ENCODE data around the gene APOC4.

The APOC4 gene

DNA sequence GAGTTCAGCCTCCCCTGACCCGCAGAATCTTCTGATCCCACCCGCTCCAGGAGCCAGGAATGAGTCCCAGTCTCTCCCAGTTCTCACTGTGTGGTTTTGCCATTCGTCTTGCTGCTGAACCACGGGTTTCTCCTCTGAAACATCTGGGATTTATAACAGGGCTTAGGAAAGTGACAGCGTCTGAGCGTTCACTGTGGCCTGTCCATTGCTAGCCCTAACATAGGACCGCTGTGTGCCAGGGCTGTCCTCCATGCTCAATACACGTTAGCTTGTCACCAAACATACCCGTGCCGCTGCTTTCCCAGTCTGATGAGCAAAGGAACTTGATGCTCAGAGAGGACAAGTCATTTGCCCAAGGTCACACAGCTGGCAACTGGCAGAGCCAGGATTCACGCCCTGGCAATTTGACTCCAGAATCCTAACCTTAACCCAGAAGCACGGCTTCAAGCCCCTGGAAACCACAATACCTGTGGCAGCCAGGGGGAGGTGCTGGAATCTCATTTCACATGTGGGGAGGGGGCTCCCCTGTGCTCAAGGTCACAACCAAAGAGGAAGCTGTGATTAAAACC is 37.5 kb upstream of the APOC4 start:
- Histone ChIP-seq H3K4me3 (ENCODE audit: low read length) (no peak overlapping the region), H3K9me2 (replicated peaks; ENCODE audit: control insufficient read depth, low read length) (no peaks in the 10 kb centered on the region), H3F3A (ENCODE audit: control insufficient read depth, insufficient read depth) (peaks cover 2% of the 10 kb centered on the region), H3K4me2 (ENCODE audit: low read length) (no peak overlapping the region), H3K79me2 (ENCODE audit: control insufficient read depth, low read length) (no peaks in the 10 kb centered on the region), H3K27ac (ENCODE audit: low read depth, low read length) (no peak overlapping the region), H3K9me3 (ENCODE audit: control insufficient read depth, insufficient read depth, low read length) (no peaks in the 10 kb centered on the region), H3K4me1 (ENCODE audit: control insufficient read depth, low read length) (peaks cover 13% of the 10 kb centered on the region), H3K36me3 (ENCODE audit: control insufficient read depth, low read length) (peaks cover 39% of the 10 kb centered on the region), H3K27me3 (ENCODE audit: control insufficient read depth, low read length) (peaks cover 14% of the 10 kb centered on the region), H4K20me1 (ENCODE audit: control insufficient read depth, insufficient read depth, low read depth, low read length) (peaks cover 10% of the 10 kb centered on the region; the same call in 1 of the 2 replicates)
- TF ChIP-seq, protein P1, sequence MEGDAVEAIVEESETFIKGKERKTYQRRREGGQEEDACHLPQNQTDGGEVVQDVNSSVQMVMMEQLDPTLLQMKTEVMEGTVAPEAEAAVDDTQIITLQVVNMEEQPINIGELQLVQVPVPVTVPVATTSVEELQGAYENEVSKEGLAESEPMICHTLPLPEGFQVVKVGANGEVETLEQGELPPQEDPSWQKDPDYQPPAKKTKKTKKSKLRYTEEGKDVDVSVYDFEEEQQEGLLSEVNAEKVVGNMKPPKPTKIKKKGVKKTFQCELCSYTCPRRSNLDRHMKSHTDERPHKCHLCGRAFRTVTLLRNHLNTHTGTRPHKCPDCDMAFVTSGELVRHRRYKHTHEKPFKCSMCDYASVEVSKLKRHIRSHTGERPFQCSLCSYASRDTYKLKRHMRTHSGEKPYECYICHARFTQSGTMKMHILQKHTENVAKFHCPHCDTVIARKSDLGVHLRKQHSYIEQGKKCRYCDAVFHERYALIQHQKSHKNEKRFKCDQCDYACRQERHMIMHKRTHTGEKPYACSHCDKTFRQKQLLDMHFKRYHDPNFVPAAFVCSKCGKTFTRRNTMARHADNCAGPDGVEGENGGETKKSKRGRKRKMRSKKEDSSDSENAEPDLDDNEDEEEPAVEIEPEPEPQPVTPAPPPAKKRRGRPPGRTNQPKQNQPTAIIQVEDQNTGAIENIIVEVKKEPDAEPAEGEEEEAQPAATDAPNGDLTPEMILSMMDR (IDR thresholded peaks at IDR 0.05; ENCODE audit: low read depth, low read length, poor library complexity, severe bottlenecking), result peak; percentile 60
- no peak for TF ChIP-seq EZH2phosphoT487 (IDR thresholded peaks at IDR 0.05; ENCODE audit: borderline replicate concordance, low read length)

DNA sequence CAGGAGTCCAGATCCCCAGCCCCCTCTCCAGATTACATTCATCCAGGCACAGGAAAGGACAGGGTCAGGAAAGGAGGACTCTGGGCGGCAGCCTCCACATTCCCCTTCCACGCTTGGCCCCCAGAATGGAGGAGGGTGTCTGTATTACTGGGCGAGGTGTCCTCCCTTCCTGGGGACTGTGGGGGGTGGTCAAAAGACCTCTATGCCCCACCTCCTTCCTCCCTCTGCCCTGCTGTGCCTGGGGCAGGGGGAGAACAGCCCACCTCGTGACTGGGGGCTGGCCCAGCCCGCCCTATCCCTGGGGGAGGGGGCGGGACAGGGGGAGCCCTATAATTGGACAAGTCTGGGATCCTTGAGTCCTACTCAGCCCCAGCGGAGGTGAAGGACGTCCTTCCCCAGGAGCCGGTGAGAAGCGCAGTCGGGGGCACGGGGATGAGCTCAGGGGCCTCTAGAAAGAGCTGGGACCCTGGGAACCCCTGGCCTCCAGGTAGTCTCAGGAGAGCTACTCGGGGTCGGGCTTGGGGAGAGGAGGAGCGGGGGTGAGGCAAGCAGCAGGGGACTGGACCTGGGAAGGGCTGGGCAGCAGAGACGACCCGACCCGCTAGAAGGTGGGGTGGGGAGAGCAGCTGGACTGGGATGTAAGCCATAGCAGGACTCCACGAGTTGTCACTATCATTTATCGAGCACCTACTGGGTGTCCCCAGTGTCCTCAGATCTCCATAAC is 36.4 kb upstream of the APOC4 start, which contains the start of gene APOE:
APOE (plus strand) TSS at position 360 of the 724 bp plus-strand sequence. CDS start 829 bp downstream, outside the sequence.
- H3K4me1 ChIP-seq (ENCODE audit: control insufficient read depth, low read length), result peaks cover 13% of the 10 kb centered on the region
- H3F3A ChIP-seq (ENCODE audit: control insufficient read depth, insufficient read depth), result peaks cover 2% of the 10 kb centered on the region
- no peaks in the 10 kb centered on the region for H3K9me2 ChIP-seq (replicated peaks; ENCODE audit: control insufficient read depth, low read length)
- H3K79me2 ChIP-seq (ENCODE audit: control insufficient read depth, low read length), result no peaks in the 10 kb centered on the region
- H3K9me3 ChIP-seq (ENCODE audit: control insufficient read depth, insufficient read depth, low read length), result no peaks in the 10 kb centered on the region
- H3K4me3 ChIP-seq (ENCODE audit: low read length), result no peak within 1 kb of the TSS
- H4K20me1 ChIP-seq (ENCODE audit: control insufficient read depth, insufficient read depth, low read depth, low read length), result peaks cover 10% of the 10 kb centered on the region; the same call in 1 of the 2 replicates
- no peak within 1 kb of the TSS for H3K27ac ChIP-seq (ENCODE audit: low read depth, low read length)
- peaks cover 14% of the 10 kb centered on the region for H3K27me3 ChIP-seq (ENCODE audit: control insufficient read depth, low read length)
- H3K4me2 ChIP-seq (ENCODE audit: low read length), result peak within 1 kb of the TSS; percentile 16; the same call in 1 of the 2 replicates
- TF ChIP-seq EZH2phosphoT487 (IDR thresholded peaks at IDR 0.05; ENCODE audit: borderline replicate concordance, low read length), result no peak; the same call in 1 of the 2 replicates
- TF ChIP-seq, protein P1 (IDR thresholded peaks at IDR 0.05; ENCODE audit: low read depth, low read length, poor library complexity, severe bottlenecking), result no peak
- H3K36me3 ChIP-seq (ENCODE audit: control insufficient read depth, low read length), result peaks cover 28% of the 10 kb centered on the region

DNA sequence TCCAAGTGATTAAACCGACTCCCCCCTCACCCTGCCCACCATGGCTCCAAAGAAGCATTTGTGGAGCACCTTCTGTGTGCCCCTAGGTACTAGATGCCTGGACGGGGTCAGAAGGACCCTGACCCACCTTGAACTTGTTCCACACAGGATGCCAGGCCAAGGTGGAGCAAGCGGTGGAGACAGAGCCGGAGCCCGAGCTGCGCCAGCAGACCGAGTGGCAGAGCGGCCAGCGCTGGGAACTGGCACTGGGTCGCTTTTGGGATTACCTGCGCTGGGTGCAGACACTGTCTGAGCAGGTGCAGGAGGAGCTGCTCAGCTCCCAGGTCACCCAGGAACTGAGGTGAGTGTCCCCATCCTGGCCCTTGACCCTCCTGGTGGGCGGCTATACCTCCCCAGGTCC is 34.4 kb upstream of the APOC4 start:
- peaks cover 2% of the 10 kb centered on the region for H3F3A ChIP-seq (ENCODE audit: control insufficient read depth, insufficient read depth)
- H3K4me3 ChIP-seq (ENCODE audit: low read length), result no peak overlapping the region
- H3K4me1 ChIP-seq (ENCODE audit: control insufficient read depth, low read length), result peaks cover 13% of the 10 kb centered on the region
- no peaks in the 10 kb centered on the region for H3K9me2 ChIP-seq (replicated peaks; ENCODE audit: control insufficient read depth, low read length)
- peaks cover 15% of the 10 kb centered on the region for H3K36me3 ChIP-seq (ENCODE audit: control insufficient read depth, low read length)
- no peak for TF ChIP-seq EZH2phosphoT487 (IDR thresholded peaks at IDR 0.05; ENCODE audit: borderline replicate concordance, low read length)
- TF ChIP-seq, protein P1 (IDR thresholded peaks at IDR 0.05; ENCODE audit: low read depth, low read length, poor library complexity, severe bottlenecking), result no peak
- H3K9me3 ChIP-seq (ENCODE audit: control insufficient read depth, insufficient read depth, low read length), result no peaks in the 10 kb centered on the region
- H3K79me2 ChIP-seq (ENCODE audit: control insufficient read depth, low read length), result no peaks in the 10 kb centered on the region
- H4K20me1 ChIP-seq (ENCODE audit: control insufficient read depth, insufficient read depth, low read depth, low read length), result peaks cover 10% of the 10 kb centered on the region; the same call in 1 of the 2 replicates
- H3K27me3 ChIP-seq (ENCODE audit: control insufficient read depth, low read length), result peaks cover 20% of the 10 kb centered on the region
- H3K27ac ChIP-seq (ENCODE audit: low read depth, low read length), result no peak overlapping the region
- H3K4me2 ChIP-seq (ENCODE audit: low read length), result no peak overlapping the region
